HG02798 (cell line): ENCODE measurements around the gene TTLL12.

Source experiments
- ATAC-seq: cut with Tn5 transposase; IDR thresholded peaks from one replicate; pipeline ENCODE4 v1.9.1; 2021; ENCODE audit warnings: mild to moderate bottlenecking; ENCODE audit not compliant: unreplicated experiment, poor library complexity

Gene TTLL12

DNA sequence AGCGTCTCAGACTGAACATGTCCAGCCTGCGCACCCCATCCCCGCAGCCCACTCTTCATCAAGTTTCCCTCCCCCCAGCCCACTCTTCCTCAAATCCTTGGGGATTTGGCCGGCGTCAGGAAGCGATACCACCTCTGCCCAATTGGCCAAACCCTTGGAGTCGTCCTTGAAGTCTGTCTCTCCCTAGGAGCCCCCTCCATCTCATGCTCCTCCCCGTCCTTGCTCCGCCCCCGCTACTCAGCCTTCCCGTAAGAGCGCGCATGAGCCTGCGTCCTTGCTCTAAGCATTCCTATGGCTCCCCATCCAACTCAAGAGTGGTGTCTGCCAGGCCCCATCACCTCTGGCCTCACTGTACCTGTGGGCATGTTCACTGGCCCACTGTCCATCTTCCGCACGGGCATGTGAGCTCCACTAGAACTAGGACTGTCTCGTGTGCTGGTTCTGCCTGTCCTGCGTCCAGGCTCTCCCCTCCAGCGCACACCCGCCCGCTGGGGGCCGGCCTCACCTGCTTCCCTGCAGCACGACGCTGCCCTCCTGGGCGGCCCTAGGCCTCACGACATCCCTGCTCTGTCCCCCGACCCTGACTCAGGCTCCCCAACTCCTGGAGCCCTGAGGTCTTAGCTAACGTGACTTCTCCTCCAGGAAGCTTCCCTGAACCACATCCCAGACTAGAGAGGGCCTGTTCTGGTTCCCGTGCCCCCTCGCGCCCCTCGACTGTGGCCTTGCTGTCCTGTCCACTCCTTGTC is 30.5 kb upstream of the TTLL12 start:
- no peak for ATAC-seq

DNA sequence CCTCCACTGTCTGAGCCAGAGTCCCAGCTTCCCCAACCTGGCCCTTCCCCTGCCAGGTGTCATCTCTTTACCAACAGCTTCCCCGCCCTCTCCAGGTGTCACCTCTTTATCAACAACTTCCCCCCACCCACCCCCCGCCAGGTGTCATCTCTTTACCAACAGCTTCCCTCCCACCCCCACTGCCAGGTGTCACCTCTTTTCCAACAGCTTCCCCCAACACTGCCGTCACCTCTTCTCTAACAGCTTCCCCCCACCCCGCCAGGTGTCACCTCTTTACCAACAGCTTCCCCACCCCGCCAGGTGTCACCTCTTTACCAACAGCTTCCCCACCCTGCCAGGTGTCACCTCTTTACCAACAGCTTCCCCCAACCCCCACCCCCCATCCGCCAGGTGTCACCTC is 29.8 kb upstream of the TTLL12 start:
- no peak for ATAC-seq

DNA sequence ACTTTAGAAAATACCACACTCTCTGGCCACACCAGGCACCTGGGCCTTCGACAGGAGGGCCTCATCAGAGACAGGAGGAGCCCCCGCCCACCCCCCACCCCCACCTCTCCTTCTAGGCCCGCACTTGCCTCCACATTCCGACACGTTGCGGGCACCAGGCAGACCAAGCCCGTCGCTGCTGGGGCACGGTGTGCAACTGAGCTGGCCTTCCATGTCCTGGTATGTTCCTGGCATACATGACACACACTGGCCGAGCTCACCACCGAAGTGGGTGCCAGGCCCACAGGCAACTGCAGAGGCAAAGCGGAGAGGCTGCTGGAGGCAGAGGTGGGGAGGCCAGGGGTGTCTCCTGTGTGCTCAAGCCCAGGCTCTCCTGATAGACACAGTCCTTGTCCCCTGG is 27.0 kb upstream of the TTLL12 start:
- no peak for ATAC-seq

DNA sequence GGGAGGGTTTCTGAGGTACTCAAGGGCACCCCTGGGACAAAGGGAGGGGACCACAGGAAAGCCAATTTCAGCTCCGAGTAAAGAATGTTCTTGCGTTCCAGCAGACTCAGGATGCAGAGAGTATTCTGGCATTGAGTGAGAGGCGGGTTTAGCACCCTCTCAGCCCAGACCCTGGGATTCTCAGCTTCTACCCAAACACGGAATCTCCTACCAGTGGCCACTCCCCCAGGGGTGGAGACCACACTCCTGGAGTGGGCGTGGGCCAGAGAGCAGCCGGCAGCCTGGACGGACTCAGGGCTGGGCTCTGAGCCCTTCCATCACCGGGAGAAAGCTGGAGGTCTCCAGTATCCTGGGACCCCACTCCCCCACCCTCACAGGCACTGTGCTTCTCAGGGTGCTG is 26.1 kb upstream of the TTLL12 start:
- no peak for ATAC-seq

DNA sequence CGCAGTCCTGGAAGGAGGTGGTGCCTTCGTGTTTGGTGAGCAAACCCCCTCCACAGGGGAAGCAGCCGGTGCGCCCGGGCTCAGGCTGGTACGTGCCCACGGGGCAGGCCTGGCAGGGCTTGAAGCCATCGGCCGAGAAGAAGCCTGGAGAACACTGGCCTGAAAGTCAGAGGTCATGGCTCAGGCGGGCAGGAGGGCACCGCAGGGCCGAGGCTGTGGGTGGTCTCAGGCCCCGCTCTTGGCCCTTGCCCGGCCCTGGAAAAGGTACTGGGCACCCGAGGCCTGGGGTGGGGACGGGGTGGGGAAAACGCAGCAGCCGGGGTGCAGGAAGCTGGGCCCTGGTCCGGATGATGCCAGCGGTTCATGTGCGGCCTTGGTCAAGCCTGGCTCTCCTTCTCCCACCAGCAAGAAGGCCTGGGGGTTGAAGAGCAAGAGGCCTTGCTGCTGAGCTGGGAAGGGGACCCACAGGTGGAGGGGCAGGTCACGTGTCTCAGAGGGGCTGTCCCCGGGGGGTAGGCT is 25.6 kb upstream of the TTLL12 start:
- no peak for ATAC-seq

DNA sequence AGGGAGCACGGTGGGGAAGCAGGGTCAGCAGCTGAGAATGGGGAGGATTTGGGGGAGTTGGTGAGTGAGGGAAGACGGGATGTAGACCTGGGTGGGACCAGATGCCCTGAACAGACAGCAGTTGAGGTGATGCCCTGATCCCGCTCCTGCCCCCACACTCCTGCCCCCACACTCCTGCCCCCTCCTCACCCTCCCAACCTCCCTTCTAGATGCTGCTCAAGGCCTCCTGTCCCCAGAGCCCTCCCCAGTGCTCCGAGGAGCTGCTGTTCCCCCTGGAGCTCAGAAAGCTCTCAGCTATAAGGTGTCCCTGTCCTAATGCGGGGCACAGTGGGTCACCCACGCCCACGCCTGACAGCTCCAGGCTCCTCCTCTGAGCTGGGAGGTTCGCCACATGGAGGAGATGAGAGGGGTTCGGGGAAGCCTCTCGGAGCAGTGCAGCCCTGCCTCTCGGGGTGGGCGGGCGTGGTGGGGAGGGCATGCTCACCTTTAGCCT is 25.1 kb upstream of the TTLL12 start:
- ATAC-seq = no peak

DNA sequence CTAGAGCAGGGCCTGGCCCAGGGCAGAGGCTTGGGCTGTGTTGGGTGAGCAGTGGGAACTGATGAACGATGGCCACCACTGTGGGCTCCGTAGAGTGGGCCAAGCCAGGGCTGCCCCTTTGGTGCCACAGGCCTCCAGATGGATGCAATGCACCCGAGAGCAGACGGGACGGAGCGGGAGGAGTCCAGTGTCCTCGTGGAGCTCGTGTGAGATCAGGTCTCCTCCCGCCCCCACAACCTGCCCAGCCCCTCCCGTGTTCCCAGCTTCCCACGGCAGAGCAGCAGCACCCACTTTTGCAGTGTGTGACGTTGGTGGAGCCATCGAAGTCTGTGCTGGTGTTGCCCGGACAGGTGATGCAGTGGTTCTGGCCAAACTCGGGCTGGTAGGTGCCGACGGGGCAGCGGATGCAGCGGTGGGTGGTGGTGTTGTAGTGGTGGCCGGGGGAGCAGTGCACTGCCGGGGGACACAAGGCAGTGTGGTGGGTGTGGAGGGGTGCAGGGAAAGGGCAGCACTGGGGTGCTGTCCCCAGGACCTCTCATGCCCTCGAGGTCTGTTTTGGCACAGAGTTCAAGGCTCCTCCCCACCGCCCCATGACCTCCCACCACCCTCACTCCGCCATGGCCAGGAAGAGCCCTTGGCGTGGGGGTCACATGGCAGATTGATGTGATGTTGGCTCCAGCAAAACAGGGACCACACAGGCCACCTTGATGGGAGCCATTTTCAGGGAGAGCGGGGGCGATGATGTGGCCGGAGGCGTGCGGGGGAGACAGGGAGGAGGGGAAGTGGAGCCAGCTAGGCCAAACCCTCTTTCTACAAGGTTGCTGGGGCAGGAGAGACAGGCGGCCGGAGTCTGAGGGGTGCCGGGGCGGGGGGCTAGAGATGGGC is 23.9 kb upstream of the TTLL12 start:
- ATAC-seq = no peak

DNA sequence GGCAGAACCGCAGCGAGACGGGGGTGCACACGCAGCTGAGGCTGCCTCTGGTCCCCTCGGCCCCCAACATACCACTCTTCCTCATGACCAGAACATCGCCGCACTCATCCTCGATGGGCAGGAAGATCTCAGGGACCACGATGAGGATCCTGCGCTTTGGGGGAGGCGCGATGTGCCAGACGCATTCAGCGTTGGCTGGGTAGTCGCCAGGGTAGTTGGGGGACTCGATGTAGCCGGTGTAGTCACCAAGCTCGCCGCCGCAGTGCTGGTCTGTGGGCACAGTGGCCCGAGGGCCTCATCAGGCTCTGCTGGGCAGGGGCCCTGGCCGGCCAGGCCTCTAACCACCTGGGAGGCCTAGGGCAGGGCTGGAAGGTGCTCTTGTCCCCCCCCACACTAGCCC is 23.0 kb upstream of the TTLL12 start:
- no peak for ATAC-seq

DNA sequence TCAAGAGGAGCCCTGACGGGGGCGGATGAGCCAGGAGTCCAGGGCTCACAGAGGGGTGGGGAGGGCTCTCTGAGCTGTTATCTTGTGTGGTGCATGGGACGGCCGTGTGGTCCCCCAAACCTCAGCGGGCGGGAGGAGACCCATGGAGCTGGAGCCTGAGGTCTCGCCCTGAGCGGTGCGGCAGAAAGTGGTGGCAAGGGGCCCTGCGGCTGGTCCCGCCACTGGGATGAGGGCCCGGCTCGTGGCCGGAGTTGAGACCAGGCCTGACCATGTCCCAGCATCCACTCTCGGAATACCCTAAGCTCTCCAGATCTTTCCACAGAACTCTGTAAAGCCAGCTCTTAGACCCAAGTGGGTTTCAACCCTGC is 22.6 kb upstream of the TTLL12 start:
- ATAC-seq = no peak

DNA sequence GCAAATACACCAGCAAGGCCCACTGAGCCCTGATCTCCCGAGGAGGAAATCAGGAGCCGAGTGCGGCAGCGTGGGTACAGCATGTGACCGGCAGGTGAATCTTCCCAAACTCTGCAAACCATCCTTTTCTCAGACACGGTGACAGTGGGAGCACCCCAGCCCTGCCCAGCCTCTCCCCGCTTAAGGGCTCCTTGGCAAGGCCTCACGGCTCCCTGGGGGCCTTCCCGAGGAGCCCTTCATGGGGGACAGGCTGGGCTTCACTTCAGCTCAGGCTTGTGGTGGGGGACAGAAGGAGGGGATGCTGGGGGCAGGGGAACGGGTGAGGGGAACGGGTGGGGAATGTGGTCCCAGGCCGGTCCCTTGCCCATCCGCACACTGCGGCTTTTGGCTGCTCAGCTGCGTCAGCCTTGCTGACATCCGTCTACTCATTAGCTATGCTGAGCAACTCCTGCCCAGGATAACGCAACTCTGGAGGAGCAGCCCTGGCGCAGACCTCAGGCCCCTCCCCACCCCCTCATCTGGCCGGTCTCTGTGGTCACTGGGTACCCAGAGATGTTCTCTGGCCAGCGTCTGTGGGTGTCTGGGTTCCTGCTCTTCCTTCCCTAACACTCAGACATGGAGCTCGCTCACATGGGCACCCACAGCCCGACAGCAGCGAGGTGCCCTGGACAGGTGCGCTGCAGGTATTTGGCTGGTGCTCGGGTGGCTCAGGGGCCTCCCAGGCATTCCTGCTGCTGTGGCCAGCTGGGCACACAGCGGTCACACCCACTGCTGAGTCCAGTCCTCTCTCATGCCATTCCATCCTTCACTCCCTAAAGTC is 22.0 kb upstream of the TTLL12 start:
- ATAC-seq = no peak

DNA sequence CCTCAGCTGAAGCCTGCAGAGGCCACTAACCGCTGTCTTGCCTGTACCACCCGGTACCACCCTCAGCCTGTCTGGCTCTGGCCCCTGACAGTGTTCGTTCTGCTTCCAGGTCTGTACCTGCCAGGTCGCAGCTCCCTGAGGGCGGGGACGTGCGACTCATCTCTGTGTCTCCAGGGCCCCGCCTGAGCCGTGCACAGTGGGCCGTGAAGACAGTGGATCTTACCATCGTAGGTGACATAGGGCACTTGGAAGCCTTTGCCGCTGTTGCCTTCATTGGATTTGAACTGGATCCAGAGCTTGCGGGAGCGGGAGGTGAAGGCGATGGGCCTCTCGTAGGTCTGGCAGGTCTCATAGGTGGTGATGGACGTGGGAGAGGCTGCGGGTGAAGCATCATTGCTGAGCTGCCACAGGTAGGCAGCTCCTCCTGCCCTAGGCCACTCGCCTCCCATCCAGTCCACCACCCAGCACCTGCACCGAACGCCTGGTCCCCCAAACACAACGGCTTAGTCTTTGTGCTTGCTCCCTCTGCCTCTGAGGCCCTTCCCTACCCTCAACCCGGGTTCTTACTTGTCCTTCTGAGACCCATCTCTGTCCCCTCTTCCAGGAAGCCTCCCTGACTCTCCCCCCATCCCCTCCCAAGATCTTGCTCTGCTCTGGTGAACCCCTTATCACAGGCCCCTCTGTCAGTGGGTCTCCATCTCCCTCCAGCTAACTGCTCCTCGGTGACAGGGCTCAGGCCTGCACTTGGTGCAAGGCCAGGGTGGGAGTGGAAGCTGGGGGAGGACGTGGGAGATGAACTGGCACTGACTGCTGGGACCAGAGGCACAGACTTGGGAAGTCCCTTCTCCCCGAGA is 21.1 kb upstream of the TTLL12 start:
- ATAC-seq = no peak

DNA sequence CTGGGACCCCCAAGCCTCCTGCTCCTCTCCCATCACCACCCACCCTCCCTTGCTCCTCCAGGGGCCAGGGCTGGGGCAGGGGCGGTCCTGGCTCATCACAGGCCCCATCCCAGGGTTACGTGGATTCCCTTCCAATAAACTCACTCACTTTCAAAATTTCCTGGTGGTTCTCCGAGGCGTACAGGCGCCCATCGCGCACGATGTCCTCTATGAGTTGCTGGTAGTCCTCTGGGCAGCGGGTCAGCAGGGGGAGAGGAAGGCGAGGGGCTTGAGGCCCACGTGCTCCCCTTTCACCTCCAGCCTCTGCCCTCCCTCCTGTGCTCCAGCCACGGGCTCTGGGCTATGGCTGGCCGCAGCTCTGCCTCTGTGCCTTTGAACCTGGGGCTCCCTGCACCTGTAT is 20.5 kb upstream of the TTLL12 start:
- ATAC-seq = no peak

DNA sequence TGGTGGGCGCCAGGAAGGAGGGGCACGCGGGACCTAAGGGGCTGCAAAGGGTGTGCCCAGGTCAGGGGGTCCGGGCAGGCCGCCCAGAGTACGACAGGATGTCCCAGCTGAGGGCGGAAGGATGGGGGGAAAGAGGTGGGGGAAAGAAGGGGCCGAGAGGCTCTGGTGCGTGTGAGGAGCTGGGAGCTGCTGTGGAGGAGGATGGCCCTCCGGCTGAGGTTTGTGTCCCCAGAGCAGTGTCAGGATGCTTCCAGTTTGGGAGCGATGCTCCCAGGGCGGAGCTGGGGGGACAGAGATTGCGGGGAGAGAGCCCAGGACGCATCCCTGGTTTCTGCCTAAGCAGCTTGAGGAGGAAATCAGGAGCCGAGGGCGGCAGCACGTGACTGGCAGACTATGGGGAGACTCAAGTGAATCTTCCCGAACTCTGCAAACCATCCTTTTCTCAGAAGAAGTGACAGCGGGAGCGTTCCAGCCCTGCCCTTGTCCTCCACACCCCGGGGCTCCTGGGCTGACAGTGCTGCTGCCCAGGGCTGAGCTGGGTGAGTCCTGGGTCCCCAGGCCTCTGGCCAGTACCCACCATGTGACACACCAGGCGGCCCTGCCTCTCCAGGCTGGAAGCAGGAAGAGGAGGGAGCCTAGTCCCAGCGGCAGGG is 19.7 kb upstream of the TTLL12 start:
- no peak for ATAC-seq

DNA sequence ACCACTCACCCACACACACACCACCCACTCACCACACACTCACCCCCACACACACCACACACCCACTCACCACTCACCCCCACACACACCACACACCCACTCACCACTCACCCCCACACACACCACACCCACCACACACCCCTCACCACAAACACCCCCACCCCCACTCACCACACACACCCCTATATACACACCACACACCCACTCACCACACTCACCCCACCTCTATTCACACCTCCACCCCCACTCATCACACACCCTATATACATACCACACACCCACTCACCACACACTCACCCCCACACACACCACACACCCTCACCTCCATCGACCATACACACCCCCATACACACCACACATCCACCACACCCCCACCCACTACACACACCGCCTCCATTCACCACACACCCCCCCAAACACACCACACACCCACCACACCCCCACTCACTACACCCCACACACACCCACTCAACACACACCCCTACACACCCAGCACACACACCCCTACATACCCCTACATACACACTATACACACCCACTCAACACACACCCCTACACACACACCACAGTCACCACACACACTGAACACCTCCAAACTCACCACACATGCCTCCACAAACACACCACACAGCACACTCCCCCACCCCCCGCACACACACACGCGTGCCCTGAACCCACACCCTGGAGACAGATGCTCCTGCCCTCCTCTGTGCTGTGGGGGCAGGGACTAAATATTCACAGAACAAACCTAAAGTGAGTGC is 19.0 kb upstream of the TTLL12 start:
- no peak for ATAC-seq

DNA sequence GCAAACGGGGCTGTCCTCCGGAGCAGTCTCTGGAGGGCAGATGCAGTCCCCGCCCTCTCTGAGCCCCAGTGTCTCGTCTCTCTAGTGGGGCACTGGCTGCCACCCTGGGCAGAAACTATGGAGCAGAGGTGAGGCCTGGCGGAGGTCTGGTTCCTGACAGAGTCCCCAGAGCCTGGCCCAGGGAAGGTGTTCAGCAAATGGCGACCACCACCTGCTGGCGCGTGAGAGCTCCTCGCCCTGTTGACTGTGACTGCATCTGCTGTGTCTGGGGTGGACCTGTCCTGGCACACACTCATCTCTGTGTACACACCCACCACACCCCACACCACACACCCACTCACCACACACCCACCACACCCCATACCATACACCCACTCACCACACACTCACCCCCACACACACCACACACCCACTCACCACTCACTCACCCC is 18.3 kb upstream of the TTLL12 start:
- ATAC-seq = no peak

DNA sequence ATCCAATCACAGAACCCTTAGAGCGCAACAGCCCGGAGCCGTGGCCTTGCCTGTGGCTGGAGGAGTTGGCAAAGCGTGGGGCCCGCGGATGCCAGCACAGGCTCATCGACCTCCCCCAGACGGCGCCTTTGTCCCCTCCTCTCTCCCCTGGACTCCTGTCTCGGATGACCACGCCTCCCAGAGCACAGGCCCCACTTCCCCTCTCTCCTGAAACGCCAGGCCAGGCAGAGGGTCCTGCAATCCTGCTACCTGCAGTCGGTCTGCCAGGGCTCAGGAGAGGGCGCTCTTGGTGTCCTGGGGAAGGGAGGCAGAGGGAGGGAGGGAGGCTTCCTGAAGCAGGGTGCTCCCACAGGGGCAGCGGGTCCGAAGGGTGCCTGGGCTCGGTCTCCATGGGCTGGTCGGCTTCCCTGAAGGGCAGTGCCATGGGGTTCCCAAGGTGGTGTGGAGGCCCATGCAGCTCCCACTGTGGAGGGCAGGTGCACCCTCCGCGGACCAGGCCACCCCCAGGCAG is 16.6 kb upstream of the TTLL12 start:
- ATAC-seq = no peak

DNA sequence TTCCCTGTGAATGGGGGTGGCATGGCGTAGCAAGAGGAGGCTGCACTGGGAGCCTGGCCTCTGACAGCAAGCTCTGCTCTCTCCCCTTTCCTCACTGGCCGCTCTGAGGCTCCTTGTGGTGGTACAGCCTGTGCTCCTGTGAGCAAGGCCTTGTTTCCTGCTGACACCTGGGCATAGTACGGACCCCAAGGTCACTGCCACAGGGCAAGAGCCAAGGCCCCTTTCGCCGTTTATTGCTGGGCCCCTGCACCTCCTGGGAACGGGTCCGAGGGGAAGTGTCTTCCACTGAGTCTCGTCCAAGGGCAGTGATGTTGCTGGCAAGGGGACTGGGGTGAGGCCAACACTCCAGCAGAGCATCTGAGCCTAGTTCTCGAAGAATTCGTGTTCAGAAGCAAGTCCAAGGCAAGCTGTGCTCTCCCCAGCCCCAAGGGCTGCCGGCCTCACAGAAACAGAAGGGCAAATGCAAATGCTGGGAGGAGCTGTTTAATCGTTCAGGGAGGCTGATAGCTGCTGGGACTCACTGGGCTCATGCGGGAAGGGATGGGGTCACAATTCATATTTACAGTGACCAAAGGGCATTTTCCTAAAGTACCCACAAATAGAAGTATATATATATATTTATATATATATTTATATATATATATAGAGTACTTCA is 15.9 kb upstream of the TTLL12 start:
- no peak for ATAC-seq

DNA sequence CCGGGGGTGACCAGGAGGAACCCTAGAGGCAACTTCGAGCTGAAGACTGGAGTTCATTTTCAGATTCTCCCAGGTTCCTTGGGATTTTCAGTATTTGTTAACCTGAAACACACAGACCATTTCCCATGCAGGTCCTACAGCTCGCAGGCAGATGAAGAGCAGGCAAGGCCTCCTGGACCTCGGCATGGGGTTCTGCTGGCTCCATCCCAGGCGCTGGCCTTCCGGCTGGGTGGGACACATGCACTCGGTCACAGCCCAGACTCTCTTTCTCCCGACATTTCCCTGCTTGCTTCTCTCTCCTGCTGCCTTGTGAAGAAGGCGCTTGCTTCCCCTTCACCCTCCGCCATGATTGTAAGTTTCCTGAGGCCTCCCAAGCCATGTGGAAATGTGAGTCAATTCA is 15.4 kb upstream of the TTLL12 start:
- ATAC-seq = no peak
